ENCODE data around the gene HLF.

Gene HLF

GRCh38 chr17:55356434-55357328 lies 91.9 kb downstream of the HLF start:
- DNase-seq (ENCODE audit: low read depth in 3 of 3): peak; percentile 43 to 60 (median 53)

GRCh38 chr17:55360971-55361370 lies 96.2 kb downstream of the HLF start:
- no peak for DNase-seq (ENCODE audit: low read depth in 3 of 3)

DNA sequence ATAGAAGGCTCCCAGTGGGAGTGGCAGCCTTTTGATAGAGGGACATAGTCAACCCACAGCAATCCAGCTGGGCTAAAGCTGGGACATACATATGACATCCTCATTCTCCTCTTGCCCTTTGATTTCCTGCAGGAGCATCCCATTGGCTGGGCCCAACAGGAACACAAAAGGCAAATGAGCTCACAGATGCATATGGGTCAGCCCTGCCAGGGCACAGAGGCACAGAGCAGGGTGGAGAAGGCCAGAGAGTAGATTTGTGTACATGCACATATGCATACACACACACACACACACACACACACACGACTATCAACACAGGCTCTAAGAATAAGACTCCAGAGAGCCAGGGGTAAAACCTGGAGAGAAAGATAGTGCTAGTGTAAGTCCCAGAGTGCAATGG lies 98.3 kb downstream of the HLF start:
- no peak for DNase-seq (ENCODE audit: low read depth in 3 of 3)

DNA sequence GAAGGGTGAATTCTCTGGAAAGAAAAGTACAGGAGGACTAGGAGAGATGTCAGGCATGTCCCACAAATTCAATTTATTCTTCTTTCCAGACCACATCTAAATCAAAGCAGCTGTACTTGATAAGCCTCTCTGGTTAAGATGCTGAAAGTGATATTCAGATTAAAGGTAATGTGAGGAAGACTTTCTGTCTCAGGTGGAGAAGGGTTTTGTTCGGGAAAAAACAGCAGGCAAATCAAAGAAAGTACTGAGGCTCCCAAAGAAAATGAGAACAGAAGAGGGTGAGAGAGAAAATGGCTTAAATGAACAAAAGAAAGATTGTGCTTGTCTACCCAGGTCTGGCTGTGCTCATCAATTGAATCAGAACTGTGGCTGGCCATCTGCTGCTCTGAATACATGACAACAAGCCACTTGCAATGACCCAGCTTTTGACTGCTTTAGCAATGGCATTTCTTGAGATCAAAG lies 101.3 kb downstream of the HLF start:
- DNase-seq (ENCODE audit: low read depth in 3 of 3): no peak

DNA sequence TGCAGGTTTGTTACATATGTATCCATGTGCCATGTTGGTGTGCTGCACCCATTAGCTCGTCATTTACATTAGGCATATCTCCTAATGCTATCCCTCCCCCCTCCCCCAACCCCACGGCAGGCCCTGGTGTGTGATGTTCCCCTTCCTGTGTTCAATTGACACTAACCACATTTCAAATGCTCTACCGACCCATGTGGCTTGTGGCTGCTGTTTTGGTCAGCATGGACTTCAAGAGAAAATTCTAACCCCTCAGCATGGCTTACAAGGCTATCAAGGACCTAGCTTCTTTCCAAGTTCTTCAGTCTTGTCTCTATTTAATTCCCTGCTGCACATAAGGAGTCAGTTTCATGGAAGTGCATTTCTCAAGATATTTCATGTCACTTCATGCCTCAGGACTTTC lies 103.9 kb downstream of the HLF start:
- no peak for DNase-seq (ENCODE audit: low read depth in 3 of 3)
